GM21390 (cell line): Measurements from ENCODE around the gene PTPRN2.
"Not testable (repeated sequence)": the region's sequence is repeated elsewhere in the genome, so short reads cannot be mapped to it uniquely, and the experiment has no call there.

ENCODE experiments used
- ATAC-seq: cut with Tn5 transposase; IDR thresholded peaks from one replicate; pipeline ENCODE4 v1.9.1; 2021; ENCODE audit not compliant: unreplicated experiment

Gene PTPRN2

GRCh38 chr7:158357106-158357897, 230.3 kb downstream of the PTPRN2 start:
- no peak for ATAC-seq

GRCh38 chr7:158356454-158356853, 231.2 kb downstream of the PTPRN2 start:
- no peak for ATAC-seq

- no peak for ATAC-seq
Measured at GRCh38 chr7:158355456-158356065, 232.1 kb downstream of the PTPRN2 start.

- ATAC-seq: no peak
Measured at GRCh38 chr7:158354861-158355260, 232.8 kb downstream of the PTPRN2 start.

- ATAC-seq: no peak
Measured at GRCh38 chr7:158353606-158354570, 233.7 kb downstream of the PTPRN2 start.

- ATAC-seq: not testable (repeated sequence)
Measured at GRCh38 chr7:158351899-158352729, 235.5 kb downstream of the PTPRN2 start.

GRCh38 chr7:158351481-158351880, 236.1 kb downstream of the PTPRN2 start:
- ATAC-seq: no peak

GRCh38 chr7:158351051-158351450, 236.6 kb downstream of the PTPRN2 start:
- ATAC-seq: no peak

- ATAC-seq: no peak
Measured at GRCh38 chr7:158350166-158350900, 237.3 kb downstream of the PTPRN2 start.

- ATAC-seq: no peak
Measured at GRCh38 chr7:158348446-158348845, 239.2 kb downstream of the PTPRN2 start.

GRCh38 chr7:158348039-158348438, 239.6 kb downstream of the PTPRN2 start:
- ATAC-seq: not testable (repeated sequence)

- ATAC-seq: no peak
Measured at GRCh38 chr7:158345731-158346130, 241.9 kb downstream of the PTPRN2 start.

GRCh38 chr7:158344706-158345300, 242.8 kb downstream of the PTPRN2 start:
- ATAC-seq: no peak

- no peak for ATAC-seq
Measured at GRCh38 chr7:158343936-158344455, 243.6 kb downstream of the PTPRN2 start.

- ATAC-seq: no peak
Measured at GRCh38 chr7:158343526-158343925, 244.1 kb downstream of the PTPRN2 start.

- not testable (repeated sequence) for ATAC-seq
Measured at GRCh38 chr7:158341097-158341496, 246.5 kb downstream of the PTPRN2 start.

GRCh38 chr7:158336952-158337351, 250.7 kb downstream of the PTPRN2 start:
- not testable (repeated sequence) for ATAC-seq

- not testable (repeated sequence) for ATAC-seq
Measured at GRCh38 chr7:158332516-158332915, 255.1 kb downstream of the PTPRN2 start.

GRCh38 chr7:158331826-158332450, 255.7 kb downstream of the PTPRN2 start:
- ATAC-seq: not testable (repeated sequence)
